HT-29 (cell line): ENCODE measurements around the gene KCNIP4. TPM values are rescaled to one million over a fixed set of nuclear protein-coding genes. Genes with fewer than 3 reads are reported as not detected.
"Not testable (repeated sequence)": the region's sequence is repeated elsewhere in the genome, so short reads cannot be mapped to it uniquely, and the experiment has no call there.

Experiments
- DNase-seq: peaks from one replicate; pipeline ENCODE4 v3.0.0-alpha.2; 2015; ENCODE audit warnings: low spot score
- total RNA-seq: library from RNA; depleted of rRNA; stranded (reverse); fragments of >200 nt; shearing (Covaris generic); gene quantifications from 2 replicates; pipeline ENCODE4 v1.2.3, GENCODE V29; 2014; rRNA removed

Gene KCNIP4
- not detected in 2 replicates for total RNA-seq

- DNase-seq: no peak
These were observed at the start of gene KCNIP4 for GRCh38 chr4:21948347-21949072. KCNIP4 (minus strand) TSS chr4:21948772.

- DNase-seq: not testable (repeated sequence)
These were observed 48.0 kb upstream of the KCNIP4 start for GRCh38 chr4:21996618-21997017.

GRCh38 chr4:21992330-21992729 lies 43.8 kb upstream of the KCNIP4 start:
- DNase-seq: no peak

GRCh38 chr4:21991562-21991961 lies 43.0 kb upstream of the KCNIP4 start:
- no peak for DNase-seq

GRCh38 chr4:21991050-21991449 lies 42.5 kb upstream of the KCNIP4 start:
- DNase-seq: no peak

GRCh38 chr4:21989351-21989750 lies 40.8 kb upstream of the KCNIP4 start:
- DNase-seq: no peak

GRCh38 chr4:21986307-21986706 lies 37.7 kb upstream of the KCNIP4 start:
- DNase-seq: no peak

- DNase-seq: no peak
These were observed 33.5 kb upstream of the KCNIP4 start for GRCh38 chr4:21982087-21982486.

GRCh38 chr4:21979196-21979595 lies 30.6 kb upstream of the KCNIP4 start:
- no peak for DNase-seq

- DNase-seq: no peak
These were observed 27.6 kb upstream of the KCNIP4 start for GRCh38 chr4:21976166-21976565.

GRCh38 chr4:21973850-21974249 lies 25.3 kb upstream of the KCNIP4 start:
- DNase-seq: no peak

- no peak for DNase-seq
These were observed 16.3 kb upstream of the KCNIP4 start for GRCh38 chr4:21964762-21965319.

GRCh38 chr4:21962691-21963090 lies 14.1 kb upstream of the KCNIP4 start:
- DNase-seq: no peak

GRCh38 chr4:21960793-21961192 lies 12.2 kb upstream of the KCNIP4 start:
- DNase-seq: no peak

GRCh38 chr4:21954916-21955315 lies 6.3 kb upstream of the KCNIP4 start:
- DNase-seq: no peak

- DNase-seq: no peak
These were observed 5.1 kb upstream of the KCNIP4 start for GRCh38 chr4:21953653-21954052.

- DNase-seq: no peak
These were observed 4.0 kb upstream of the KCNIP4 start for GRCh38 chr4:21952549-21952948.

- no peak for DNase-seq
These were observed 493 bp upstream of the KCNIP4 start for GRCh38 chr4:21949073-21949457.

GRCh38 chr4:21947791-21948346 lies 703 bp downstream of the KCNIP4 start:
- DNase-seq: no peak

- no peak for DNase-seq
These were observed 1.7 kb downstream of the KCNIP4 start for GRCh38 chr4:21946858-21947257.

- no peak for DNase-seq
These were observed 26.9 kb downstream of the KCNIP4 start for GRCh38 chr4:21921526-21922180.

GRCh38 chr4:21915761-21916160 lies 32.8 kb downstream of the KCNIP4 start:
- no peak for DNase-seq

- DNase-seq: no peak
These were observed 46.7 kb downstream of the KCNIP4 start for GRCh38 chr4:21901831-21902230.
